Measurements from ENCODE around the gene CYB561A3.

Gene CYB561A3

GRCh38 chr11:61369372-61370348, 8.0 kb upstream of the CYB561A3 start:
- no peak for TF ChIP-seq CTCF (conservative IDR thresholded peaks at IDR 0.05; ENCODE audit: control insufficient read depth, insufficient read depth, low read depth, low read length)
- no peak overlapping the region for H3K4me3 ChIP-seq (ENCODE audit: control insufficient read depth, low read depth, low read length)
- peak; percentile 98 for DNase-seq (ENCODE audit: low read depth)

- H3K4me3 ChIP-seq (ENCODE audit: control insufficient read depth, low read depth, low read length): no peak overlapping the region
- TF ChIP-seq CTCF (conservative IDR thresholded peaks at IDR 0.05; ENCODE audit: control insufficient read depth, insufficient read depth, low read depth, low read length): no peak
- DNase-seq (ENCODE audit: low read depth): no peak
Observed at GRCh38 chr11:61368646-61369045, 7.0 kb upstream of the CYB561A3 start.

GRCh38 chr11:61367406-61367805, 5.7 kb upstream of the CYB561A3 start:
- DNase-seq (ENCODE audit: low read depth): no peak
- H3K4me3 ChIP-seq (ENCODE audit: control insufficient read depth, low read depth, low read length): no peak overlapping the region
- no peak for TF ChIP-seq CTCF (conservative IDR thresholded peaks at IDR 0.05; ENCODE audit: control insufficient read depth, insufficient read depth, low read depth, low read length)

- H3K4me3 ChIP-seq (ENCODE audit: control insufficient read depth, low read depth, low read length): no peak overlapping the region
Observed at GRCh38 chr11:61364012-61364675, 2.5 kb upstream of the CYB561A3 start.

GRCh38 chr11:61362542-61362875, 827 bp upstream of the CYB561A3 start:
- TF ChIP-seq CTCF (conservative IDR thresholded peaks at IDR 0.05; ENCODE audit: control insufficient read depth, insufficient read depth, low read depth, low read length): no peak
- peak; percentile 72 for DNase-seq (ENCODE audit: low read depth)
- H3K4me3 ChIP-seq (ENCODE audit: control insufficient read depth, low read depth, low read length): peak overlapping the region; percentile 82

More at GRCh38 chr11:61364012-61364675, 2.5 kb upstream of the CYB561A3 start:
- no peak for TF ChIP-seq CTCF (conservative IDR thresholded peaks at IDR 0.05; ENCODE audit: control insufficient read depth, insufficient read depth, low read depth, low read length)
- DNase-seq (ENCODE audit: low read depth): no peak

- no peak for DNase-seq (ENCODE audit: low read depth)
- TF ChIP-seq CTCF (conservative IDR thresholded peaks at IDR 0.05; ENCODE audit: control insufficient read depth, insufficient read depth, low read depth, low read length): no peak
- peak overlapping the region; percentile 82 for H3K4me3 ChIP-seq (ENCODE audit: control insufficient read depth, low read depth, low read length)
Observed at GRCh38 chr11:61361237-61361740, 393 bp downstream of the CYB561A3 start.

Data from fibroblast of mammary gland (primary cell).